Measurements from ENCODE around the gene ADGRV1. TPM values are rescaled to one million over a fixed set of nuclear protein-coding genes. Genes with fewer than 3 reads are reported as not detected.
A peak's percentile ranks its signal among the peaks of the same experiment; 100 is the strongest.

The ADGRV1 gene
- total RNA-seq, 3 donors from 2014 or later = 0.32 to 0.54 (median 0.53) TPM

- Mint-ChIP-seq H3K4me3 (no peak overlapping the region), H3K27me3 (ENCODE audit: low read depth) (peaks cover 37% of the 10 kb centered on the region), H3K4me1 (ENCODE audit: low read depth) (no peaks in the 10 kb centered on the region), H3K9me3 (no peaks in the 10 kb centered on the region), H3K36me3 (ENCODE audit: insufficient read depth) (no peaks in the 10 kb centered on the region)
- DNase-seq (no peak), ATAC-seq (no peak)
Measured at GRCh38 chr5:90542827-90543519, 15.6 kb upstream of the ADGRV1 start.

- DNase-seq = no peak
- Mint-ChIP-seq H3K9me3 (no peaks in the 10 kb centered on the region), H3K27me3 (ENCODE audit: low read depth) (peaks cover 37% of the 10 kb centered on the region), H3K4me3 (no peak overlapping the region), H3K36me3 (ENCODE audit: insufficient read depth) (no peaks in the 10 kb centered on the region), H3K4me1 (ENCODE audit: low read depth) (no peaks in the 10 kb centered on the region)
- ATAC-seq = no peak
Measured at GRCh38 chr5:90545511-90545910, 13.1 kb upstream of the ADGRV1 start.

GRCh38 chr5:90546216-90546837 is 12.3 kb upstream of the ADGRV1 start:
- no peaks in the 10 kb centered on the region for H3K4me1 Mint-ChIP-seq (ENCODE audit: low read depth)
- no peak for DNase-seq
- H3K27me3 Mint-ChIP-seq (ENCODE audit: low read depth) = peaks cover 39% of the 10 kb centered on the region
- H3K9me3 Mint-ChIP-seq = no peaks in the 10 kb centered on the region
- no peak overlapping the region for H3K4me3 Mint-ChIP-seq
- no peaks in the 10 kb centered on the region for H3K36me3 Mint-ChIP-seq (ENCODE audit: insufficient read depth)
- ATAC-seq = no peak

- peaks cover 39% of the 10 kb centered on the region for H3K27me3 Mint-ChIP-seq (ENCODE audit: low read depth)
- H3K4me1 Mint-ChIP-seq (ENCODE audit: low read depth) = no peaks in the 10 kb centered on the region
- no peaks in the 10 kb centered on the region for H3K36me3 Mint-ChIP-seq (ENCODE audit: insufficient read depth)
- no peaks in the 10 kb centered on the region for H3K9me3 Mint-ChIP-seq
- no peak overlapping the region for H3K4me3 Mint-ChIP-seq
- DNase-seq (no peak), ATAC-seq (no peak)
Measured at GRCh38 chr5:90547072-90547536, 11.5 kb upstream of the ADGRV1 start.

GRCh38 chr5:90548069-90548593 is 10.5 kb upstream of the ADGRV1 start:
- ATAC-seq (no peak), DNase-seq (no peak)
- H3K4me1 Mint-ChIP-seq (ENCODE audit: low read depth) = no peaks in the 10 kb centered on the region
- H3K9me3 Mint-ChIP-seq = no peaks in the 10 kb centered on the region
- H3K27me3 Mint-ChIP-seq (ENCODE audit: low read depth) = peaks cover 34% of the 10 kb centered on the region
- H3K36me3 Mint-ChIP-seq (ENCODE audit: insufficient read depth) = no peaks in the 10 kb centered on the region
- no peak overlapping the region for H3K4me3 Mint-ChIP-seq

GRCh38 chr5:90549223-90549622 is 9.4 kb upstream of the ADGRV1 start:
- Mint-ChIP-seq H3K27me3 (ENCODE audit: low read depth) (peaks cover 31% of the 10 kb centered on the region), H3K4me3 (no peak overlapping the region), H3K36me3 (ENCODE audit: insufficient read depth) (no peaks in the 10 kb centered on the region), H3K9me3 (no peaks in the 10 kb centered on the region), H3K4me1 (ENCODE audit: low read depth) (no peaks in the 10 kb centered on the region)
- DNase-seq (no peak), ATAC-seq (no peak)

- no peak for ATAC-seq
- Mint-ChIP-seq H3K36me3 (ENCODE audit: insufficient read depth) (no peaks in the 10 kb centered on the region), H3K9me3 (no peaks in the 10 kb centered on the region), H3K4me3 (no peak overlapping the region), H3K27me3 (ENCODE audit: low read depth) (peaks cover 27% of the 10 kb centered on the region), H3K4me1 (ENCODE audit: low read depth) (no peaks in the 10 kb centered on the region)
- DNase-seq = no peak
Measured at GRCh38 chr5:90549729-90550275, 8.8 kb upstream of the ADGRV1 start.

- Mint-ChIP-seq H3K36me3 (ENCODE audit: insufficient read depth) (no peaks in the 10 kb centered on the region), H3K27me3 (ENCODE audit: low read depth) (peaks cover 25% of the 10 kb centered on the region), H3K4me3 (no peak overlapping the region), H3K9me3 (no peaks in the 10 kb centered on the region), H3K4me1 (ENCODE audit: low read depth) (no peaks in the 10 kb centered on the region)
- no peak for DNase-seq
- ATAC-seq = no peak
Measured at GRCh38 chr5:90550963-90551362, 7.6 kb upstream of the ADGRV1 start.

GRCh38 chr5:90551376-90551775 is 7.2 kb upstream of the ADGRV1 start:
- DNase-seq (no peak), ATAC-seq (no peak)
- Mint-ChIP-seq H3K27me3 (ENCODE audit: low read depth) (peaks cover 29% of the 10 kb centered on the region), H3K9me3 (no peaks in the 10 kb centered on the region), H3K36me3 (ENCODE audit: insufficient read depth) (no peaks in the 10 kb centered on the region), H3K4me3 (no peak overlapping the region), H3K4me1 (ENCODE audit: low read depth) (no peaks in the 10 kb centered on the region)

- no peaks in the 10 kb centered on the region for H3K36me3 Mint-ChIP-seq (ENCODE audit: insufficient read depth)
- ATAC-seq (no peak), DNase-seq (no peak)
- H3K27me3 Mint-ChIP-seq (ENCODE audit: low read depth) = peaks cover 44% of the 10 kb centered on the region
- no peak overlapping the region for H3K4me3 Mint-ChIP-seq
- H3K4me1 Mint-ChIP-seq (ENCODE audit: low read depth) = peaks cover 5% of the 10 kb centered on the region
- H3K9me3 Mint-ChIP-seq = no peaks in the 10 kb centered on the region
Measured at GRCh38 chr5:90553711-90554110, 4.9 kb upstream of the ADGRV1 start.

- DNase-seq (no peak), ATAC-seq (no peak)
- Mint-ChIP-seq H3K9me3 (no peaks in the 10 kb centered on the region), H3K4me1 (ENCODE audit: low read depth) (peaks cover 8% of the 10 kb centered on the region), H3K4me3 (no peak overlapping the region), H3K27me3 (ENCODE audit: low read depth) (peaks cover 48% of the 10 kb centered on the region), H3K36me3 (ENCODE audit: insufficient read depth) (no peaks in the 10 kb centered on the region)
Measured at GRCh38 chr5:90554358-90555006, 4.1 kb upstream of the ADGRV1 start.

GRCh38 chr5:90555666-90556065 is 2.9 kb upstream of the ADGRV1 start:
- Mint-ChIP-seq H3K4me1 (ENCODE audit: low read depth) (peaks cover 8% of the 10 kb centered on the region), H3K4me3 (no peak overlapping the region), H3K36me3 (ENCODE audit: insufficient read depth) (no peaks in the 10 kb centered on the region), H3K27me3 (ENCODE audit: low read depth) (peaks cover 51% of the 10 kb centered on the region), H3K9me3 (no peaks in the 10 kb centered on the region)
- DNase-seq = no peak
- no peak for ATAC-seq

- ATAC-seq (no peak), DNase-seq (no peak)
- Mint-ChIP-seq H3K27me3 (ENCODE audit: low read depth) (peaks cover 52% of the 10 kb centered on the region), H3K4me1 (ENCODE audit: low read depth) (peaks cover 8% of the 10 kb centered on the region), H3K9me3 (no peaks in the 10 kb centered on the region), H3K36me3 (ENCODE audit: insufficient read depth) (no peaks in the 10 kb centered on the region), H3K4me3 (no peak overlapping the region)
Measured at GRCh38 chr5:90557391-90557790, 1.2 kb upstream of the ADGRV1 start.

GRCh38 chr5:90557871-90558270 is 726 bp upstream of the ADGRV1 start:
- Mint-ChIP-seq H3K4me3 (peak overlapping the region; percentile 19), H3K27me3 (ENCODE audit: low read depth) (peaks cover 50% of the 10 kb centered on the region), H3K4me1 (ENCODE audit: low read depth) (peaks cover 8% of the 10 kb centered on the region), H3K9me3 (no peaks in the 10 kb centered on the region), H3K36me3 (ENCODE audit: insufficient read depth) (no peaks in the 10 kb centered on the region)
- no peak for DNase-seq
- ATAC-seq = no peak
